Activated CD4-positive, alpha-beta T cell treated with anti-CD3 and anti-CD28 coated beads, Interleukin-2, amount 50 U/mL, for 24 hours (primary cell): ENCODE data around the gene PLPP6.
"Not testable (repeated sequence)": the region's sequence is repeated elsewhere in the genome, so short reads cannot be mapped to it uniquely, and the experiment has no call there.

Experiments used
- DNase-seq, 2 donors: peaks; one replicate each; pipeline ENCODE4 v3.0.0-alpha.2; 2020; ENCODE audit warnings: low read depth in 1 of 2, low spot score in 1 of 2

The PLPP6 gene

GRCh38 chr9:4662108-4662988 lies at the start of gene PLPP6:
TSS of gene PLPP6 (plus strand) at chr9:4662294. CDS start at chr9:4662376, 82 bp downstream.
- peak; percentile 45 to 69 for DNase-seq

- DNase-seq, result no peak
Measured at GRCh38 chr9:4614627-4615026, 47.5 kb upstream of the PLPP6 start.

GRCh38 chr9:4615251-4615650 lies 46.8 kb upstream of the PLPP6 start:
- DNase-seq, result no peak

- no peak for DNase-seq
Measured at GRCh38 chr9:4615778-4616177, 46.3 kb upstream of the PLPP6 start.

- no peak for DNase-seq
Measured at GRCh38 chr9:4617752-4618151, 44.3 kb upstream of the PLPP6 start.

- no peak for DNase-seq
Measured at GRCh38 chr9:4618700-4619099, 43.4 kb upstream of the PLPP6 start.

GRCh38 chr9:4620057-4620765 lies 41.9 kb upstream of the PLPP6 start:
- DNase-seq, result no peak

GRCh38 chr9:4620881-4621555 lies 41.1 kb upstream of the PLPP6 start:
- no peak for DNase-seq

GRCh38 chr9:4622016-4622415 lies 40.1 kb upstream of the PLPP6 start:
- DNase-seq, result no peak

GRCh38 chr9:4630836-4631235 lies 31.3 kb upstream of the PLPP6 start:
- DNase-seq, result no peak

- no peak for DNase-seq
Measured at GRCh38 chr9:4638968-4639367, 23.1 kb upstream of the PLPP6 start.

- no peak for DNase-seq
Measured at GRCh38 chr9:4639420-4639819, 22.7 kb upstream of the PLPP6 start.

- no peak for DNase-seq
Measured at GRCh38 chr9:4640027-4640426, 22.1 kb upstream of the PLPP6 start.

- DNase-seq, result no peak
Measured at GRCh38 chr9:4642351-4642750, 19.7 kb upstream of the PLPP6 start.

- no peak for DNase-seq
Measured at GRCh38 chr9:4654084-4654483, 8.0 kb upstream of the PLPP6 start.

GRCh38 chr9:4654538-4654937 lies 7.6 kb upstream of the PLPP6 start:
- no peak for DNase-seq

GRCh38 chr9:4656196-4656595 lies 5.9 kb upstream of the PLPP6 start:
- DNase-seq, result not testable (repeated sequence)

GRCh38 chr9:4656621-4657020 lies 5.5 kb upstream of the PLPP6 start:
- DNase-seq, result no peak

GRCh38 chr9:4657426-4658159 lies 4.5 kb upstream of the PLPP6 start:
- DNase-seq, result no peak

- DNase-seq, result not testable (repeated sequence)
Measured at GRCh38 chr9:4660665-4661064, 1.4 kb upstream of the PLPP6 start.

GRCh38 chr9:4661165-4661564 lies 929 bp upstream of the PLPP6 start:
- DNase-seq, result no peak
